Neural cell (in vitro differentiated cells): ENCODE measurements around the gene ZNF277.

ENCODE experiments used
- CTCF ChIP-seq: fragments of 450-650 bp; IDR thresholded peaks from 2 replicates; pipeline ENCODE4 v1.5.1; 2014; ENCODE audit warnings: antibody characterized with exemption, mild to moderate bottlenecking, moderate library complexity; ENCODE audit not compliant: poor library complexity, severe bottlenecking
- EP300 ChIP-seq: fragments of 450-650 bp; conservative IDR thresholded peaks from 2 replicates; pipeline ENCODE4 v1.6.1; 2014; ENCODE audit warnings: antibody characterized with exemption, mild to moderate bottlenecking, moderate library complexity; ENCODE audit not compliant: poor library complexity, severe bottlenecking
- EZH2 ChIP-seq: fragments of 200-600, 300-800 bp; shearing (Covaris generic), sonication (generic); IDR thresholded peaks from 2 replicates; pipeline ENCODE4 v1.6.1; 2014; ENCODE audit warnings: antibody characterized with exemption, low read length, borderline replicate concordance, mild to moderate bottlenecking; ENCODE audit not compliant: insufficient read depth, poor library complexity, severe bottlenecking
- POLR2AphosphoS5 ChIP-seq: IDR thresholded peaks from 2 replicates; pipeline ENCODE4 v1.6.1; 2012
- RAD21 ChIP-seq: fragments of 450-650 bp; conservative IDR thresholded peaks from 2 replicates; pipeline ENCODE4 v1.6.1; 2014; ENCODE audit warnings: antibody characterized with exemption, mild to moderate bottlenecking, moderate library complexity
- REST ChIP-seq: IDR thresholded peaks from 2 replicates; pipeline ENCODE4 v1.6.1; 2012; ENCODE audit warnings: borderline replicate concordance
- SMC3 ChIP-seq: fragments of 450-650 bp; conservative IDR thresholded peaks from 2 replicates; pipeline ENCODE4 v1.6.1; 2014; ENCODE audit warnings: antibody characterized with exemption, mild to moderate bottlenecking, moderate library complexity; ENCODE audit not compliant: poor library complexity
- TAF1 ChIP-seq: IDR thresholded peaks from 2 replicates; pipeline ENCODE4 v1.6.1; 2012; ENCODE audit warnings: low read depth

GRCh38 chr7:112201411-112201810 is 5.1 kb upstream of the ZNF277 start:
- TF ChIP-seq TAF1 = no peak
- no peak for TF ChIP-seq POLR2AphosphoS5
- no peak for TF ChIP-seq CTCF
- no peak for TF ChIP-seq EP300
- TF ChIP-seq EZH2 = no peak
- TF ChIP-seq RAD21 = no peak
- no peak for TF ChIP-seq SMC3
- TF ChIP-seq REST = no peak
